Midbrain (tissue), 1 donor: ENCODE data around the gene VPS8.

ENCODE experiments used
- DNase-seq: peaks from one replicate; lab custom pipeline; 2025; lab: John Stamatoyannopoulos, UW

The VPS8 gene

GRCh38 chr3:184811999-184812661 is at the start of gene VPS8:
VPS8 (plus strand) TSS chr3:184812166; CDS start chr3:184824633, 12,467 bp downstream.
- peak; percentile 97 for DNase-seq

GRCh38 chr3:184764191-184764590 is 47.8 kb upstream of the VPS8 start:
- no peak for DNase-seq

GRCh38 chr3:184765047-184765729 is 46.8 kb upstream of the VPS8 start:
- no peak for DNase-seq

- peak; percentile 23 for DNase-seq
Observed at GRCh38 chr3:184765730-184766074, 46.3 kb upstream of the VPS8 start.

GRCh38 chr3:184766555-184767261 is 45.3 kb upstream of the VPS8 start:
- DNase-seq, result no peak

GRCh38 chr3:184767377-184767776 is 44.6 kb upstream of the VPS8 start:
- no peak for DNase-seq

GRCh38 chr3:184769382-184770170 is 42.4 kb upstream of the VPS8 start:
- no peak for DNase-seq

- DNase-seq, result no peak
Observed at GRCh38 chr3:184770541-184770940, 41.4 kb upstream of the VPS8 start.

- no peak for DNase-seq
Observed at GRCh38 chr3:184771301-184772127, 40.5 kb upstream of the VPS8 start.

- DNase-seq, result no peak
Observed at GRCh38 chr3:184772667-184773272, 39.2 kb upstream of the VPS8 start.

GRCh38 chr3:184773283-184774186 is 38.4 kb upstream of the VPS8 start:
- DNase-seq, result no peak

GRCh38 chr3:184776916-184777315 is 35.0 kb upstream of the VPS8 start:
- no peak for DNase-seq

GRCh38 chr3:184777566-184778356 is 34.2 kb upstream of the VPS8 start:
- DNase-seq, result peak; percentile 91

GRCh38 chr3:184778426-184779332 is 33.3 kb upstream of the VPS8 start:
- DNase-seq, result no peak

- no peak for DNase-seq
Observed at GRCh38 chr3:184780981-184781515, 30.9 kb upstream of the VPS8 start.

GRCh38 chr3:184781801-184782200 is 30.2 kb upstream of the VPS8 start:
- DNase-seq, result no peak

GRCh38 chr3:184783319-184783718 is 28.6 kb upstream of the VPS8 start:
- DNase-seq, result no peak
